ENCODE measurements around the gene ZNF768. TPM values are rescaled to one million over a fixed set of nuclear protein-coding genes. Genes with fewer than 3 reads are reported as not detected.

The ZNF768 gene
- total and polyA plus RNA-seq, 2 of the 13 experiments (the other 11 are each of a cell fraction or from before 2014, with no cell fraction given) = 26.7 to 34.4 TPM

DNA sequence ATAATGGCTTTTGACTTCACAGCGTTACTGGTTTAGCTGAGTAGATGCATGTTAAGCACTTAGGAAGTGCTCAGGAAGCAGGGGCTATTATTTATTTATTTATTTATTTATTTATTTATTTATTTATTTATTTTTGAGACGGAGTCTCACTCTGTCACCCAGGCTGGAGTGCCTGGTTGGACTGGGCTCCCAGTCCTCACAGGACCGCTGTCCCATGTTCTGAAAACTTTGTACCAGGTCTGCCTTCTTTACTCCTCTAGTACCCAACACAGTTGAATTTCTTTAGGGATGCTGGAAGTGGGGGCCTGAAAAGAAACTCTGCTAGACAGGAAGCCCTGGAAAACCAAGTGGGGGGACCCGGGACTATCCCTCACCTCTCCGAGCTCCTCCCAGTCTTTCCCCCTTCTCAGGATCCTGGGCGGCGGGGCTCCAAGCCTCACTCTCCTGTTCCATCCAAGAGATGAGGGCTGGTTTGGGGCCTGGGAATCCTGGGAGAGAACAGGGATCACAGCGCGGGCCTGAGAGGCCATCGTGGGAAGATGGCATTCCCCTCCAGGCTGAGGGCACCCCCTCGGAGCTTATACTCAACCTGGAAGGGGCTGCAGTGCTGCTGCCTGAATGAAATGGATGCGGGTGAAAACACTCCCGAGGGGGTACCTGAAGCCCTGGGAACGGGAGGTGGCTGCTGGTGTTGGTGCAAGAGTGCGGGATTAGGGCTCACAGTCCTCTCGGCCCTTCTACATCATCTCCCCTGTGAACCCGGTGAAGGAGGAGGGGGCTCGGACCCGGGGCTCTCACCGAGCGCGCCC, 44.5 kb upstream of the ZNF768 start (continued):
- TF ChIP-seq, protein P1, sequence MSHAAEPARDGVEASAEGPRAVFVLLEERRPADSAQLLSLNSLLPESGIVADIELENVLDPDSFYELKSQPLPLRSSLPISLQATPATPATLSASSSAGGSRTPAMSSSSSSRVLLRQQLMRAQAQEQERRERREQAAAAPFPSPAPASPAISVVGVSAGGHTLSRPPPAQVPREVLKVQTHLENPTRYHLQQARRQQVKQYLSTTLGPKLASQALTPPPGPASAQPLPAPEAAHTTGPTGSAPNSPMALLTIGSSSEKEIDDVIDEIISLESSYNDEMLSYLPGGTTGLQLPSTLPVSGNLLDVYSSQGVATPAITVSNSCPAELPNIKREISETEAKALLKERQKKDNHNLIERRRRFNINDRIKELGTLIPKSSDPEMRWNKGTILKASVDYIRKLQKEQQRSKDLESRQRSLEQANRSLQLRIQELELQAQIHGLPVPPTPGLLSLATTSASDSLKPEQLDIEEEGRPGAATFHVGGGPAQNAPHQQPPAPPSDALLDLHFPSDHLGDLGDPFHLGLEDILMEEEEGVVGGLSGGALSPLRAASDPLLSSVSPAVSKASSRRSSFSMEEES (CRISPR knock-in tag; IDR thresholded peaks at IDR 0.05) = 0 out of 2 replicates have a peak, but pooled peaks have one; percentile 33
- TF ChIP-seq ETV6 (CRISPR knock-in tag; conservative IDR thresholded peaks at IDR 0.05) (0 out of 2 replicates have a peak, but pooled peaks have one; percentile 39), ZNF572 (CRISPR knock-in tag; IDR thresholded peaks at IDR 0.05) (peak; percentile 36; the same call in 1 of the 2 replicates), AHR (CRISPR knock-in tag; IDR thresholded peaks at IDR 0.05) (0 out of 2 replicates have a peak, but pooled peaks have one; percentile 21), HMG20B (CRISPR knock-in tag; conservative IDR thresholded peaks at IDR 0.05) (no peak), HNRNPK (IDR thresholded peaks at IDR 0.05; ENCODE audit: low read depth, low read length, poor library complexity, severe bottlenecking) (no peak), DMAP1 (CRISPR knock-in tag; IDR thresholded peaks at IDR 0.05) (no peak; the same call in 1 of the 2 replicates), NFE2L1 (CRISPR knock-in tag; IDR thresholded peaks at IDR 0.05; ENCODE audit: borderline replicate concordance) (no peak), ZNF737 (CRISPR knock-in tag; IDR thresholded peaks at IDR 0.05; ENCODE audit: borderline replicate concordance) (0 out of 2 replicates have a peak, but pooled peaks have one; percentile 70), ZNF678 (CRISPR knock-in tag; IDR thresholded peaks at IDR 0.05) (peak; percentile 49; the same call in 1 of the 2 replicates), KLF16 (CRISPR knock-in tag; IDR thresholded peaks at IDR 0.05) (no peak), ZNF878 (CRISPR knock-in tag; IDR thresholded peaks at IDR 0.05) (peak; percentile 80), ZNF543 (CRISPR knock-in tag; IDR thresholded peaks at IDR 0.05) (0 out of 2 replicates have a peak, but pooled peaks have one; percentile 52), ZNF350 (CRISPR knock-in tag; IDR thresholded peaks at IDR 0.05; ENCODE audit: borderline replicate concordance, low read depth) (peak; percentile 54; the same call in 1 of the 2 replicates), NR2F2 (IDR thresholded peaks at IDR 0.05; ENCODE audit: borderline replicate concordance, low read depth) (0 out of 2 replicates have a peak, but pooled peaks have one; percentile 12), CENPT (CRISPR knock-in tag; IDR thresholded peaks at IDR 0.05; ENCODE audit: low read depth) (no peak), MIER2 (CRISPR knock-in tag; IDR thresholded peaks at IDR 0.05) (peak; percentile 9; the same call in 1 of the 2 replicates), ZNF816 (CRISPR knock-in tag; IDR thresholded peaks at IDR 0.05; ENCODE audit: borderline replicate concordance) (no peak), PRMT3 (CRISPR knock-in tag; IDR thresholded peaks at IDR 0.05; ENCODE audit: borderline replicate concordance, low read depth) (0 out of 2 replicates have a peak, but pooled peaks have one; percentile 27), TEAD3 (CRISPR knock-in tag; optimal IDR thresholded peaks at IDR 0.05; ENCODE audit: borderline replicate concordance) (peak; percentile 14), RXRA (CRISPR knock-in tag; IDR thresholded peaks at IDR 0.05) (0 out of 2 replicates have a peak, but pooled peaks have one; percentile 22)
- TF ChIP-seq, protein P2, sequence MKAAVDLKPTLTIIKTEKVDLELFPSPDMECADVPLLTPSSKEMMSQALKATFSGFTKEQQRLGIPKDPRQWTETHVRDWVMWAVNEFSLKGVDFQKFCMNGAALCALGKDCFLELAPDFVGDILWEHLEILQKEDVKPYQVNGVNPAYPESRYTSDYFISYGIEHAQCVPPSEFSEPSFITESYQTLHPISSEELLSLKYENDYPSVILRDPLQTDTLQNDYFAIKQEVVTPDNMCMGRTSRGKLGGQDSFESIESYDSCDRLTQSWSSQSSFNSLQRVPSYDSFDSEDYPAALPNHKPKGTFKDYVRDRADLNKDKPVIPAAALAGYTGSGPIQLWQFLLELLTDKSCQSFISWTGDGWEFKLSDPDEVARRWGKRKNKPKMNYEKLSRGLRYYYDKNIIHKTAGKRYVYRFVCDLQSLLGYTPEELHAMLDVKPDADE (CRISPR knock-in tag; IDR thresholded peaks at IDR 0.05) = peak; percentile 30; the same call in 1 of the 2 replicates
- TF ChIP-seq, protein P3, sequence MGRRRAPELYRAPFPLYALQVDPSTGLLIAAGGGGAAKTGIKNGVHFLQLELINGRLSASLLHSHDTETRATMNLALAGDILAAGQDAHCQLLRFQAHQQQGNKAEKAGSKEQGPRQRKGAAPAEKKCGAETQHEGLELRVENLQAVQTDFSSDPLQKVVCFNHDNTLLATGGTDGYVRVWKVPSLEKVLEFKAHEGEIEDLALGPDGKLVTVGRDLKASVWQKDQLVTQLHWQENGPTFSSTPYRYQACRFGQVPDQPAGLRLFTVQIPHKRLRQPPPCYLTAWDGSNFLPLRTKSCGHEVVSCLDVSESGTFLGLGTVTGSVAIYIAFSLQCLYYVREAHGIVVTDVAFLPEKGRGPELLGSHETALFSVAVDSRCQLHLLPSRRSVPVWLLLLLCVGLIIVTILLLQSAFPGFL (CRISPR knock-in tag; IDR thresholded peaks at IDR 0.05) = no peak
- TF ChIP-seq, protein P4, sequence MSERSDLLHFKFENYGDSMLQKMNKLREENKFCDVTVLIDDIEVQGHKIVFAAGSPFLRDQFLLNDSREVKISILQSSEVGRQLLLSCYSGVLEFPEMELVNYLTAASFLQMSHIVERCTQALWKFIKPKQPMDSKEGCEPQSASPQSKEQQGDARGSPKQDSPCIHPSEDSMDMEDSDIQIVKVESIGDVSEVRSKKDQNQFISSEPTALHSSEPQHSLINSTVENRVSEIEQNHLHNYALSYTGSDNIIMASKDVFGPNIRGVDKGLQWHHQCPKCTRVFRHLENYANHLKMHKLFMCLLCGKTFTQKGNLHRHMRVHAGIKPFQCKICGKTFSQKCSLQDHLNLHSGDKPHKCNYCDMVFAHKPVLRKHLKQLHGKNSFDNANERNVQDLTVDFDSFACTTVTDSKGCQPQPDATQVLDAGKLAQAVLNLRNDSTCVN (CRISPR knock-in tag; IDR thresholded peaks at IDR 0.05; ENCODE audit: borderline replicate concordance) = peak; percentile 32; the same call in 1 of the 2 replicates

Measured in HepG2 (cell line).